ENCODE data around the gene PCYT2. TPM values are rescaled to one million over a fixed set of nuclear protein-coding genes. Genes with fewer than 3 reads are reported as not detected.

PCYT2 gene
- total RNA-seq, 1 experiment from 2014 or later: 60.0 TPM

Other genes starting within 250 kb of the PCYT2 start
- gene OXLD1, start 244.8 kb downstream of the PCYT2 start, total RNA-seq (2014; rRNA removed; shearing (Covaris generic)): 81.2 and 118 TPM in 2 replicates
- gene CCDC137, start 244.7 kb downstream of the PCYT2 start, total RNA-seq (2014; rRNA removed; shearing (Covaris generic)): 32.0 and 35.8 TPM in 2 replicates
- 64.2 and 77.4 TPM in 2 replicates for gene ARL16, start 227.6 kb downstream of the PCYT2 start, total RNA-seq (2014; rRNA removed; shearing (Covaris generic))
- gene HGS, start 227.4 kb downstream of the PCYT2 start, total RNA-seq (2014; rRNA removed; shearing (Covaris generic)): 85.0 and 88.7 TPM in 2 replicates
- 238 and 244 TPM in 2 replicates for gene MRPL12, start 208.0 kb downstream of the PCYT2 start, total RNA-seq (2014; rRNA removed; shearing (Covaris generic))
- gene SLC25A10, start 199.1 kb downstream of the PCYT2 start, total RNA-seq (2014; rRNA removed; shearing (Covaris generic)): 72.3 and 73.9 TPM in 2 replicates
- gene GCGR, start 107.2 kb downstream of the PCYT2 start, total RNA-seq (2014; rRNA removed; shearing (Covaris generic)): 0.61 TPM in 1 of 2 replicates, not detected in the other
- 130 and 133 TPM in 2 replicates for gene MCRIP1, start 78.1 kb downstream of the PCYT2 start, total RNA-seq (2014; rRNA removed; shearing (Covaris generic))
- 0.31 TPM in 1 of 2 replicates, not detected in the other for gene PPP1R27, start 76.3 kb downstream of the PCYT2 start, total RNA-seq (2014; rRNA removed; shearing (Covaris generic))
- 310 and 320 TPM in 2 replicates for gene P4HB, start 50.9 kb downstream of the PCYT2 start, total RNA-seq (2014; rRNA removed; shearing (Covaris generic))
- 183 and 209 TPM in 2 replicates for gene ARHGDIA, start 40.1 kb downstream of the PCYT2 start, total RNA-seq (2014; rRNA removed; shearing (Covaris generic))
- gene ALYREF, start 19.8 kb downstream of the PCYT2 start, total RNA-seq (2014; rRNA removed; shearing (Covaris generic)): 379 and 407 TPM in 2 replicates
- 194 and 216 TPM in 2 replicates for gene ANAPC11, start 19.7 kb downstream of the PCYT2 start, total RNA-seq (2014; rRNA removed; shearing (Covaris generic))
- 0.41 and 0.74 TPM in 2 replicates for gene NPB, start 9.2 kb downstream of the PCYT2 start, total RNA-seq (2014; rRNA removed; shearing (Covaris generic))
- 15.4 and 17.6 TPM in 2 replicates for gene SIRT7, start 6.8 kb upstream of the PCYT2 start, total RNA-seq (2014; rRNA removed; shearing (Covaris generic))
- gene MAFG, start 16.3 kb upstream of the PCYT2 start, total RNA-seq (2014; rRNA removed; shearing (Covaris generic)): 14.5 and 15.6 TPM in 2 replicates
- 112 and 119 TPM in 2 replicates for gene PYCR1, start 25.9 kb upstream of the PCYT2 start, total RNA-seq (2014; rRNA removed; shearing (Covaris generic))
- gene MYADML2, start 35.8 kb upstream of the PCYT2 start, total RNA-seq (2014; rRNA removed; shearing (Covaris generic)): not detected in 2 replicates
- gene NOTUM, start 49.8 kb upstream of the PCYT2 start, total RNA-seq (2014; rRNA removed; shearing (Covaris generic)): 2.5 and 4.5 TPM in 2 replicates
- 37.6 and 42.0 TPM in 2 replicates for gene ASPSCR1, start 66.2 kb upstream of the PCYT2 start, total RNA-seq (2014; rRNA removed; shearing (Covaris generic))
- gene CENPX, start 111.5 kb upstream of the PCYT2 start, total RNA-seq (2014; rRNA removed; shearing (Covaris generic)): 57.8 and 109 TPM in 2 replicates
- 21.2 and 25.1 TPM in 2 replicates for gene LRRC45, start 111.9 kb upstream of the PCYT2 start, total RNA-seq (2014; rRNA removed; shearing (Covaris generic))
- 176 and 261 TPM in 2 replicates for gene RAC3, start 120.3 kb upstream of the PCYT2 start, total RNA-seq (2014; rRNA removed; shearing (Covaris generic))
- gene DCXR, start 126.3 kb upstream of the PCYT2 start, total RNA-seq (2014; rRNA removed; shearing (Covaris generic)): 131 and 135 TPM in 2 replicates
- 41.2 and 41.5 TPM in 2 replicates for gene RFNG, start 140.4 kb upstream of the PCYT2 start, total RNA-seq (2014; rRNA removed; shearing (Covaris generic))
- 129 and 153 TPM in 2 replicates for gene GPS1, start 140.5 kb upstream of the PCYT2 start, total RNA-seq (2014; rRNA removed; shearing (Covaris generic))
- gene DUS1L, start 154.4 kb upstream of the PCYT2 start, total RNA-seq (2014; rRNA removed; shearing (Covaris generic)): 140 and 144 TPM in 2 replicates
- 333 and 346 TPM in 2 replicates for gene FASN, start 186.8 kb upstream of the PCYT2 start, total RNA-seq (2014; rRNA removed; shearing (Covaris generic))

Data from G401 (cell line).